ENCODE data around the gene ADAMTS16. TPM values are rescaled to one million over a fixed set of nuclear protein-coding genes. Genes with fewer than 3 reads are reported as not detected.

The ADAMTS16 gene
- polyA plus RNA-seq, 1 experiment: 0.04 TPM

DNA sequence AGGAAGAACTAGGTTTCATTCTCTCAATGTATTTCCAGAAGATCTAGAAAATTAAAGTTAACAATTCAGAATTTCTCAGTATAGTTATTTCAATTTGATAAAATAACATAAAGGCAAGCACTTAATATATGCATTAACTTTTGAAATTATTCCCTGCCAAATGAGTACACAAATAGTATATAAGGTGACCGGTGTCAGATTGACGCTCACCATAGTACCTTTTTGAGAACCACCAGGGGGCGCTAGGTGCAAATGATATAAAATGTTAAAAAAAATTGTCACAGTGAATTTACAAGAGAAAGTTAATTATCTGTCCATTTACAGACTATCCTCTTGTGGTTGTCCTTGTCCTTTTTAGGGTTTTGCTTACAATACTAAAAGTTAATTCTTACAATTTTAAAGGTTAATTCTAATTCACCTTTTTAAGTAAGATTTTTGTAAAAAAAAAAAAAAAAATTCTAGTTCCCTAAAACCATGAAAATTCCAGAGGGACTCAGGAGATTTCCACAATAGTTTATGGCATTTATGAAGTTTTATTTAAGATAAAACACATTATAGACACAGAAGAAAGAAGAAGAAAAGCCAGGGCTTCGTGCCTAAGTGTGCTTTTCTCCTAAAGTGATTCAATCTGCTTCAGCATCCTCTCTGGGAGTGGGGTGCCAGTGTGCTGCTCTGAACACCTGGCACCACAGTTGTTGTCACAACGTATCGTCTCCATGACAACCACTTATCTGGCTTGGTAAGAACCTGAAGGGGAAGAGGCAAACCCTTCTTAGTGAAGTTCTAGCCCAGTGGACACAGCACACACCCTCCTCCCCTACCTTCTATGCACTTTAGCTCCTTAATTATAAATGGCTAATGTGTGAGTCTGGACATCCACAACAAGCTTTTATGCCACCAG lies 1.7 kb downstream of the ADAMTS16 start:
- Histone ChIP-seq H3K27me3 (ENCODE audit: control insufficient read depth, insufficient read depth, low read length) (peaks cover 14% of the 10 kb centered on the region), H3K4me3 (ENCODE audit: low read depth, low read length) (no peak overlapping the region), H3K36me3 (ENCODE audit: control insufficient read depth, insufficient read depth, low read length) (no peaks in the 10 kb centered on the region)
- TF ChIP-seq, protein P1, sequence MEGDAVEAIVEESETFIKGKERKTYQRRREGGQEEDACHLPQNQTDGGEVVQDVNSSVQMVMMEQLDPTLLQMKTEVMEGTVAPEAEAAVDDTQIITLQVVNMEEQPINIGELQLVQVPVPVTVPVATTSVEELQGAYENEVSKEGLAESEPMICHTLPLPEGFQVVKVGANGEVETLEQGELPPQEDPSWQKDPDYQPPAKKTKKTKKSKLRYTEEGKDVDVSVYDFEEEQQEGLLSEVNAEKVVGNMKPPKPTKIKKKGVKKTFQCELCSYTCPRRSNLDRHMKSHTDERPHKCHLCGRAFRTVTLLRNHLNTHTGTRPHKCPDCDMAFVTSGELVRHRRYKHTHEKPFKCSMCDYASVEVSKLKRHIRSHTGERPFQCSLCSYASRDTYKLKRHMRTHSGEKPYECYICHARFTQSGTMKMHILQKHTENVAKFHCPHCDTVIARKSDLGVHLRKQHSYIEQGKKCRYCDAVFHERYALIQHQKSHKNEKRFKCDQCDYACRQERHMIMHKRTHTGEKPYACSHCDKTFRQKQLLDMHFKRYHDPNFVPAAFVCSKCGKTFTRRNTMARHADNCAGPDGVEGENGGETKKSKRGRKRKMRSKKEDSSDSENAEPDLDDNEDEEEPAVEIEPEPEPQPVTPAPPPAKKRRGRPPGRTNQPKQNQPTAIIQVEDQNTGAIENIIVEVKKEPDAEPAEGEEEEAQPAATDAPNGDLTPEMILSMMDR (IDR thresholded peaks at IDR 0.05; ENCODE audit: insufficient read depth, low read depth, low read length): peak; percentile 52
- POLR2A ChIA-PET: no interaction called here
- CTCF ChIA-PET: interaction anchor here (0.6 to 4.3 kb wide), 13 partner anchors 20 to 697 kb away, joined by 3 to 49 read pairs (median 5); no protein-coding TSS in a partner anchor
- DNase-seq (ENCODE audit: low read depth): no peak

DNA sequence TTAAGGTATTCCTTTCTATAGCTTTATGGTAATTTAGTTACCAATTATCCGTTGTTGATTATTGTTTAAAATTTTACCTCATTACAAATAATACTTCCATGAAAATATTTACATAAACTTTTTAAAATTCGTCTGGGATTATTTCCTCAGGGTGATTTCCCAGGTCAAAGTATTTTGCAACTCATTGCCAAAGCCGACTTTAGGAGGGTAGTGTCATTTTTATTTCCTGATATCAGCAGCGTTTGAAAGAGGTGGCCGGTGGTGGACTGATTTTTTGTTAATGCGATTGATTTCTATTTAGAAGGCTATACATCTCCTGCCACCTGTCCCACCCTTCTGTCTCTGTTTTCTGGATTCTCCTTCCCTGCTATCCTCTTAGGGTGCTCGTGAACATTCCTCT lies 4.3 kb downstream of the ADAMTS16 start:
- Histone ChIP-seq H3K36me3 (ENCODE audit: control insufficient read depth, insufficient read depth, low read length) (no peaks in the 10 kb centered on the region), H3K27me3 (ENCODE audit: control insufficient read depth, insufficient read depth, low read length) (peaks cover 9% of the 10 kb centered on the region), H3K4me3 (ENCODE audit: low read depth, low read length) (no peak overlapping the region)
- POLR2A ChIA-PET: no interaction called here
- TF ChIP-seq, protein P1 (IDR thresholded peaks at IDR 0.05; ENCODE audit: insufficient read depth, low read depth, low read length): no peak
- CTCF ChIA-PET: interaction anchor here (0.7 to 4.3 kb wide), 5 partner anchors 12 to 277 kb away, joined by 3 to 49 read pairs (median 5); no protein-coding TSS in a partner anchor
- no peak for DNase-seq (ENCODE audit: low read depth)

DNA sequence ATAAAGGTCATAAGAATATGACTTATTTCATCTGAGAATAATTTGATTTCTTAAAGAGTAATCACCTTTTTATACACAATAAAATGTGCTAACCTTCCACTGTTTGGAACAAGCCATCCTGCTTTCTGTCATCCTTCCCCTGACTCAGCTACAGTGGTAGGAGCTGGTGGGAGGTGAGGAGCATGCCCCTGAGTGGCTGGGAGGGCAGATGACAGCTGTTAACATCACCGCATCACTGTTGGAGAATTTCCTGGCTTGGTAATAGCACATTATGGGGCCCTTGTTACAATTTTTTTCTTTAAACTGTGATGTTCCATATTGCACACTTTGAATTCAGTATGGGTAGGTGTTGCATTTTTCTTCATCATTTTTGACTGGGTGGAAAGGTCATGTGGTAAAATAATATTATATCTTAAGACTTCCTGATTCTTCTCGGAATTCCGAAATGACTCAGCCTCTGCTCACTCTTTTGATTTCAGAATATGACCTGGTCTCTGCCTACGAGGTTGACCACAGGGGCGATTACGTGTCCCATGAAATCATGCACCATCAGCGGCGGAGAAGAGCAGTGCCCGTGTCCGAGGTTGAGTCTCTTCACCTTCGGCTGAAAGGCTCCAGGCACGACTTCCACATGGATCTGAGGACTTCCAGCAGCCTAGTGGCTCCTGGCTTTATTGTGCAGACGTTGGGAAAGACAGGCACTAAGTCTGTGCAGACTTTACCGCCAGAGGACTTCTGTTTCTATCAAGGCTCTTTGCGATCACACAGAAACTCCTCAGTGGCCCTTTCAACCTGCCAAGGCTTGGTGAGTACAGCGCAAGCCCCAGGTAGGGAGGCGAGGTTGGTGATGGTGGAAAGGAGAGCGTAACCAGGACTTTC lies 5.8 kb downstream of the ADAMTS16 start:
- no peak overlapping the region for H3K4me3 ChIP-seq (ENCODE audit: low read depth, low read length)
- TF ChIP-seq, protein P1 (IDR thresholded peaks at IDR 0.05; ENCODE audit: insufficient read depth, low read depth, low read length): no peak
- ChIA-PET POLR2A (no interaction called here), CTCF (interaction anchor here (1.8 to 4.3 kb wide), 2 partner anchors 250 to 273 kb away, joined by 8 to 49 read pairs; no protein-coding TSS in a partner anchor)
- peaks cover 5% of the 10 kb centered on the region for H3K27me3 ChIP-seq (ENCODE audit: control insufficient read depth, insufficient read depth, low read length)
- DNase-seq (ENCODE audit: low read depth): peak; percentile 13
- H3K36me3 ChIP-seq (ENCODE audit: control insufficient read depth, insufficient read depth, low read length): no peaks in the 10 kb centered on the region

DNA sequence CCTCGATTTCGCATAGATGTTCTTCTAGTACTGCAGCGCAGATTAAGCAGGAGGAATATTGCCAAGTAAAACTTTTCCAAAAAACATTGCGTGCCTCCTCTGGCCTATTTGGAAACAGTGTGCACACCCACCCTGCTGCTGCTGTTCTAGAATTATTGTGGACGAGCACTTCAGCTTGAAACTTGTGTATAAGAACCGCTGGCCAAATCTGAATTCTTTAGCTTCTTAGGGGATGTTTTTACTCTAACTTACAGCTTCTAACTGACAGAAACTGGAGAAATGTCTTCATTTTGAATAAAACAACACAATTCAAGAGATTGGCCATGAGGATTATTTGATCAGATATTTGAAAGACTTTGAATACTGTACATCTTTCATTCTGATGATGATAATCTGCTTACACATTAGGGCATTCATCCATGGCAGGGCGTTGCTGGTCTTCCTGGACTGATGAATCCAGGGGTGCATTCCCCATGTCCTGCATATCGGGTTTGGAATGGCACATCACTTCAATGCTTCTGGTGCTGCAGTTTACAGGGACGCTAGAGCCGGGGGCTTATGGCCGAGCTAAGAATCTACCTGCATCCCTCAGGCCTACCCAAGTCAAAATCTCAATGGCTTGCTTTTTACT lies 6.5 kb downstream of the ADAMTS16 start:
- Histone ChIP-seq H3K27me3 (ENCODE audit: control insufficient read depth, insufficient read depth, low read length) (no peaks in the 10 kb centered on the region; the same call in 1 of the 2 replicates), H3K4me3 (ENCODE audit: low read depth, low read length) (no peak overlapping the region), H3K36me3 (ENCODE audit: control insufficient read depth, insufficient read depth, low read length) (no peaks in the 10 kb centered on the region)
- CTCF ChIA-PET: interaction anchor here (0.8 to 1.5 kb wide), 2 partner anchors 273 to 278 kb away, joined by 3 to 4 read pairs; no protein-coding TSS in a partner anchor
- POLR2A ChIA-PET: no interaction called here
- no peak for DNase-seq (ENCODE audit: low read depth)
- TF ChIP-seq, protein P1 (IDR thresholded peaks at IDR 0.05; ENCODE audit: insufficient read depth, low read depth, low read length): no peak
